OCI-M2 (cell line): ENCODE data around the gene PTPN1.
"Not testable (repeated sequence)": the region's sequence is repeated elsewhere in the genome, so short reads cannot be mapped to it uniquely, and the experiment has no call there.

Experiments
- DNase-seq: peaks from one replicate; lab custom pipeline; 2025; ENCODE audit not compliant: unreplicated experiment; lab: John Stamatoyannopoulos, UW

Gene PTPN1

DNA sequence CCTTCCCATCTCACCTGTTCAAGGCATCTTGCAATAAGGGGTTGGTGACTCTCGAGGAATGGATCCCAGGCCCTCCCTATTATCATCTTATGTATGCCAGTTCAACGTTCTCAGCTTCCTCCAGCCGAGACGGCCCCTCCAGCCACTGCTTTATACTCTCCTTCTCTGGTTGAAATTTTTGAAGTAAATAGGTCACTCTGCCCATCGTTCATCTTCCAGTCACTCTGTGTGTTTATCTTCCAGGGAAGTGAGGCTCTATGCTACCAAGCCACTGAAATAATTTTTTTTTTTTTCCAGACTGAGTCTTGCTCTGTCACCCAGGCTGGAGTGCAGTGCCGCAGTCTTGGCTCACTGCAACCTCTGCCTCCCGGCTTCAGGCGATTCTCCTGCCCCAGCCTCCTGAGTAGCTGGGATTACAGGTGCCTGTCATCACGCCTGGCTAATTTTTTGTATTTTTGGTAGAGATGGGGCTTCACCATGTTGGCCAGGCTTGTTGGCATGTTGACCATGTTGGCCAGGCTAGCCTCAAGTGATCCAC is 17.0 kb downstream of the PTPN1 start:
- no peak for DNase-seq

DNA sequence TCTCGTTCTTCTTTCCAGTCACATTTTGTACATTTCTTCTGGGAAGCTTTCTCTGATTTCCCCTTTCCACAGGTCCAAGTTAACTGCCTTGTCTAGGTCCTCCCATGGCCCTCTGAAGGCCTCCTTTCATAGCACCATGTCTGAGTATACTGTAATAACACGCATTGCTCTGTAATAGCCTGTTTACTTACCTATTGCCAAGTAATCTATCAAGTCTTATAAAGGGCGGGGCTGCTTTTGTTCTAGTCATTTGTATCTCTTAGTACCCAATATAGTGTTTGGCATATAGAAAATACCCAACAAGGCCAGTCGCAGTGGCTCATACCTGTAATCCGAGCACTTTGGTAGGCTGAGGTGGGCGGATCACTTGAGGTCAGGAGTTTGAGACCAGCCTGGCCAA is 17.9 kb downstream of the PTPN1 start:
- DNase-seq, result no peak

DNA sequence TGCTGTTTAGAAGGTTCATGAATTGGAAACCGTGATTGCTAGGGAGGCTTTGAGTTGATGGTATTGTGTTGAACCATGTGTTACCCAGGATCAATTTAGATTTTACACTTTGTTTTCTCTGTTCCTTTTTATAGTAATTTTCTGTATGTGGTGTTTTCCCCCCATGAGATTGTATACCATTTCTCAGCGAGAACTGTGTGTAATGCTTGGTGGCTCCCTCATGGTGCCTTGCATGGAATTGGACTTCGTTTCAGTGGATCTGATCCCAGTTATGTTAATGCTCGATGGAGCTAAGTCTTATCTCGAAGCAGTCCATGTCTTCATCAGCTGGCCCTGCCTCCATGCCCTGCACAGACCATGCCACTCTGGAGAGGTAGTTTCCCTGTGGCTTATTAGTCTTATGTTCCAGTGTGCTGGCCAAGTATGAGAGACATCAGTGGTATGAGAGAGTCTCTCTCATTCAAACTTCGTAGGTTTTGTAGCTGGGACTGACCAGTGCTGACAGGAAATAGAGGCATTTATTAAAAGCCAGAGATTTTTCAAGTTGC is 18.7 kb downstream of the PTPN1 start:
- no peak for DNase-seq

DNA sequence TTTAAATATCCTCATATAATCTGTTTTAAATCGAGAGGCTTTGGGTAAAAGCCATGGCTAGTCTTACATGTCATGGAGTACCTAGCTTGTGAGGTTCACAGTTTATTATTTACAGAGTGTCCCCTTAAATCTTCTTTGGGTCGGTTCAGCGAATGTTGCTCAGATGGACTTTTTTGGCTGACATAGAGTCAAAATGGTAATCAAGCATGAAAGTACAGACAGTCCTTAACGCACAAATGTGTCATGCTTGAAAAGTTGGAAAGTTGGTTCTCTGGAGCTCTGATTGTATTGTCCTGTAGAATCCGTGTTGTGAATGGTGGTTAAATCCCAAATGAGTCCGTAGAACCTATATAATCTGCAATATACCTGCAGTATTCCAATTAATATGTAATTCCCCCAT is 22.0 kb downstream of the PTPN1 start:
- DNase-seq, result no peak

DNA sequence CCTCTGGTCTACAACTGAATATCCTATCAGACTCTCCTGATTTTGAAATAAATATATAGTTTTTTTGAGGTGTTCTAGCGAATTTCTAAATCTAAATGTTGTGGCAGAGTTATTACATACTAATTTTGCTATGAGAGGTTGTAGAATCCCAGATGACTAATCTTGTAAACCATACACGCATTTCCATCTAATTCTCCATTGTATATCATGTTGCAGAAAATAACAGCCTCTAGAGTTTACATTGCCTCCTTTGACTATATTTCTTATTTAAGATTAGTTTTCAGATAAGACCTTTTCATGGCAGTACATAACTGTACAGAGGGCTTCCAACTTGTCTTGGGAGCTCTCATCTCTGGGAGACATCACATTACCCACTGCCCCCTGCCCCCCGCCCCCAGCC is 22.9 kb downstream of the PTPN1 start:
- DNase-seq, result no peak

DNA sequence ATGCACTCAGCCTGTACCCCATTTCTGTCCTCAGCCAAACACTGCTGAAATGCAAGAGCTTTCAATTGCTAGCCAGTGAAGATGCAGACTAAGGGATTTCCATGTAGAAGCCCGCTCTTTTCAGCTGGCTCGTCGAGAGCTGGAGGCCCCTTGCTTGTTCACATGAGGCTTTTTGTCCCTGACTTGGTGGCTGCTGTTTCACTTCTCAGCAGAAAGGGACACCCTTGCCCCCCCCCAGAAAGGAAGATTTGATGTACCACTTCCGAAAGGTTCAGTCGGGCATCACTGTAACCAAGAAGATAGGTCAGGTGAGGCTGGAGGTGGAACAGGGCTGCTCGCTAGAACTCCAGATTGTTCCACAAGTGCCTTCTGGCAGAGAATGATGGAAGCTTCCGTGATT is 23.3 kb downstream of the PTPN1 start:
- DNase-seq, result no peak

DNA sequence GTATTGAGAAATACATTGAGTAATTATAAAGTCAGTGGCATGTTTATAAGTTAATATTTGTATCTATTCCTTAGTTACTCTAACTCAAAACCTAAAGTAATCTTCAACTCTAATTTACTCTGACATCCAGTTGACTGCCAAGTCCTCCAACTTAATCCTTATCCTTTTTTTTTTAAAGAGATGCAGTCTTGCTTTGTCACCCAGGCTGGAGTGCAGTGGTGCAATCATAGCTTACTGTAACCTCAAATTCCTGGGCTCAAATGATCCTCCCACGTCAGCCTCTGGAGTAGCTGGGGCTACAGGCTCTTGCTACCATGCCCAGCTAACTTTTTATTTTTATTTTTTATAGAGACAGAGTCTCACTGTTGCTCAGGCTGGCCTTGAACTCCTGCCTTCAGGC is 24.4 kb downstream of the PTPN1 start:
- DNase-seq, result no peak

DNA sequence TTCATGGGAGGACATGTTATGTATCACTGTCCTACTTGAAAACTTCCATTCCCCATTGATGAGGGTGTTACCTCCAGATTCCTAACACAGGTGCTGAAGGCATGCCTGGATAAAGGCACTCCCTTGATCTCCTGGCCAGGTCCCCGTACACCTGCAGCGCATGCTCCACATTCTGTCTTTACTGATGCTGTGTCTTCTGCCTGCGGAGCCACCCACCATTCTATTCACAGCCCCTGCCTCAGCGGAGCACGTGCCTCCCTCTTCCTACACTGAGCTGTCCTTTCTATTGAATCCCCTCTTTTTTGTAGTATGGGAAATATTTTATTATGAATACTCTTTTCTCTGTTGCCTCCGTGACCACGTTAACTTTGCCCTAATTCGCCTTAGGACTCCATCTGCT is 25.0 kb downstream of the PTPN1 start:
- DNase-seq, result no peak

DNA sequence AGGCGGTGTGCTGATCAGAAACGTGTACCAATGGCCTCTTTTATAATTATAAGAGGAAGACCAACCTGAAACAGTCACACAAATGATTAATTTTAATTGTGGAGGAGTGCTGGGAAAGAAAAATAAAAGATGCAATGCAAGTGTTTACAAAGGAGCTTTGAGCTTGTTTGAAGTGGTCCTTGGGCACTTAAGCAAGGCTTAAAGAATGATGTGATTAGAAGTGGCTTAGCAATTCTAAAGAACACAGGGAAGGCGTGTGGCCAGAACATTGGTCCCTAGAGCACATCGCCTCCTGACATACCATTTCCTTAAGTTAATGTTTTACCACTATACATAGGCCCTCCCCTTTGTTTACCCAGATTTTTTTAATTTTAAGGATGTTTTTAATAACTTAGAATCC is 26.1 kb downstream of the PTPN1 start:
- no peak for DNase-seq

DNA sequence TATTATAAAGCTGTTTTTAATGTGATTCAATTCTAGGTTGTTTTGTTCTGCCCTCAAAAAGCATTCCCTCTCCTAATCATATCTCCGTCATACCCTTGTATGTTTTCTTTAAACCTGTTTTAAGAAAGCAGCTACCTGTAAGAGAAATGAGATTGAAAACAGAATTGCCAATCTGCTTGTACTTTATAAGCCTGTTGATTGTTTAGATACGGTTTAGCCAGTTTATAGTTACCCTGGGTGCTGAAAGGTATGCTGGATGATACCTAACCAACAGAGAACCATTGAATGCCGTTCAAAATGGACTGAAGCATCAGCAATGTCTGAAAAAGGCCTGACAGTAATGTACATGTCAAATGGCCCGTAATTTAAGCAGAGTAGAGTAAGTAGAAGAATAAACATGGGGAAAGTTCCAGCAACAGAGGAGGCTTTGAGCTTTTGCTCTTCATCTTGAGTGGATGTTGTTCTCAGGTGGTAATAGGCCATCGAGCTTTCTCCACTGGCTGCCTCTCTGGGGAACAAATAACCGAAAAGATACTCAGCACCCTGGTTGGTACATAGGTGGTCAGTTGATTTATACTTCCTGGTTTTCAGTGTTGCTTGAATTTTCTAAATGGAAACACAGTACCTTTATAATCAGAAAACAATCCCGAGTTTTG is 27.5 kb downstream of the PTPN1 start:
- DNase-seq, result no peak

DNA sequence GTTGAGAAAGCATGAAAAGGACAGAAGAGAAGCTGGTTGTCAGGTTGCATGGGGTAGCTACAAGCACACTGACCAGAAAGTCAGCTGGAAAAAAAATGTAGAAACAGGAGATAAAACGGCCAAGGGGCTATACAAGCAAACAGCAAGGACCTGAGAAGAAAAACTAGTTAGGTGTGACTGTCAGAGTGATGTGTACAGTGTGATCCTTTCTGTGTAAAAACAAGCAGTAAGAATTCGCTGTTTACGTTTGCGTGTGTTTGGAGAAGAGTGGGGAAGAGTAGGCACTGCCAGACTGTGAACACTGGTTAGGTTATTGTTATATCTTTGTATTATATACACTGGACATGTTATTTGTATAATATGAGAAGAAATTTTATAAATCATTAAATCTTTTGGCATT is 28.1 kb downstream of the PTPN1 start:
- no peak for DNase-seq

DNA sequence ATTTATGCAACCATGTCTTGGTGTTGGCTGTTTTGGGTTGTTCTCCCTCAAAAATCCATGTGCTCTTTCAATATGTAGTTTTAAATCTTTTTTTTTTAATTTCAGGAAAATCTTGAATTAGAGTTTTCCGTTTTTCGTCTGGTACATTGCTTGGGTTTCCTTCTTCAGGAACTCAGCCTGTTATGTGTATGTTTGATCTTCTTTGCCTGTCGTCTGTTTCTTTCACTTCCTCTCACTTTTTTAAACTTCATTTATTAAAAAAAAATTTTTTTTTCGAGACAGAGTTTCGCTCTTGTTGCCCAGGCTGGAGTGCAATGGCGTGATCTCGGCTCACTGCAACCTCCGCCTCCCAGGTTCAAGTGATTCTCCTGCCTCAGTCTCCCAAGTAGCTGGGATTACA is 29.6 kb downstream of the PTPN1 start:
- not testable (repeated sequence) for DNase-seq

DNA sequence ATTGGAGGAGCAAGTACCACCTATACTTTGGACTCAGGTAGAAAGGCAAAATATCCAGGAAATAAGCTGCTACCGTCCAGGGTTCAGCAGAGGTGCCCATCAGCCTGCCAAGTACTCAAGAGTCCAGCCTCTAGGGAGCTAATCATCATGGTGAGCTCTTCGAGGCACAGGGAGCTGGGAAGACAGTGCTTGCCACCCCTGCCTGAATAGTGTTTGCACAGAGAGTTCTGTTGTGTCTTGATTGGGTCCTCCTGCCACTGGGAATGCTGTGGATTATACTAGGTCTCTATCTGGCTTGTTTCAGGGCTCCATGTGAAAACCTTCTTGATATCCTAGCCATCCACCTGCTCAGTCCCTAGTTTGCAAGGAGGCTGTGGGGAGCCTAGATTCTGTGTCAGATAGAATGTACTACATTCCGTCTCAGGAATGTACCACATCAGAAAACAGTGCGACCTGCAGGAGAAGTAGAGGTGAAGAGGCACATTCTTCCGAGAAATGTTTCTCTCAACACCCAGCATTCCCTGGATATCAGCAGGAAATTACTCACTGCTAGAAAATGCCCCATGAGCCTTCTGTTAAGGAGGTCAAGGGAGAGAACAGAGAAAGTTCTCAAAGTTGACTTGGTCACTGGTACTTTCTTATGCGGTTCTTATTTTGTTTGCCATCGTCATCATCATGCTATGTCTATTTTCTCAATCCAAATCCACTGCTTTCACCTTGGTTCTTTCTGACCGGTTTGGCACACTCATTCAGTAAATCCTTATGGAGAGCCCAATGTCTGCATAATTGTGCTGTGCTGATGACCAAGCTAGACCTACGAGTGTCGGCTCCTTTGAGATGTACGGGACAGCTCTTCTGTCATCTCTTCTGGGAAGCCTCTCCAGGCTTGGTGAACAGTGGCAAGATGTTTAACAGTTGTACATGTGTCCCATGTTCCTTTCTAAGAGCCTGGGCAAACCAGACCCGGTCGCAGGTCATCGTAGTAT is 30.7 kb downstream of the PTPN1 start:
- no peak for DNase-seq

DNA sequence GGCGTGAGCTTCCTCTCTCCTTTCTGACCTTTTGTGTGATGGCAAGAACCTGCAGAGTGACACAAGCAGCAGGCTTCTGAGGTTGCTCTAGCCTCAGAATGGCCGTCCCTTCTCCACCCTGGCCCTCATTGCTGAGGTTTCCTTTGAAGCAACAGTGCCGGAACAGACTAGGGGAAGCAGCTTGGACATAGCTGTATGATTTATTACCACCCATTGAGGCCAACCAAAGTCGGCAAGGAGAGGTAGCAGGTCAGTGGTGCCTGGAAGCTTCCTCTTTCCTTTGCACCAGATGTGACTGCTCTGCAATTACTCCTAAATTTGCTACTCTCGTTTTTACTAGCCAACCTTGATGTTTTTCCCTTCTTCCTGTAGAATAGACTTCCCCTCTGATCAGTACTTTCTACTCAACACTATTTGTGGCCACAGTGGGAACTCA is 31.4 kb downstream of the PTPN1 start:
- no peak for DNase-seq

DNA sequence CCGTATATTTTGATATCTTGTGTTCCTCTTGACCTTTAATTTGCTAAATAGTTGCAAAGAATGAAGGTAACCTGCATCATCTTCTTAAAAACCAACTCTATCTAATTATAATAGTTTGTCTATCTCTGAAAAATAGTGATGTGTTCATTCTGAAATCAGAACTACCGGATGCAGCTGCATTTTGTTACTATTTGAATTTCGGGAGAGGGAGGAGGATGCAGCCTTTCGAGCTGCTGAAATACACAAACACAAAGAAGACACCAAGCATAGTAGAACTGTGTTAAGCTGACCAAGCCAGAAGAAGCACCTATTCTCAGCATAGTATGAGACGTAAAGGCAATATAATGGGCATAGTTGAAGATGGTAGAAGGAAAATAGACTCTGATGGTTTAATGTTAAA is 33.1 kb downstream of the PTPN1 start:
- DNase-seq, result no peak

DNA sequence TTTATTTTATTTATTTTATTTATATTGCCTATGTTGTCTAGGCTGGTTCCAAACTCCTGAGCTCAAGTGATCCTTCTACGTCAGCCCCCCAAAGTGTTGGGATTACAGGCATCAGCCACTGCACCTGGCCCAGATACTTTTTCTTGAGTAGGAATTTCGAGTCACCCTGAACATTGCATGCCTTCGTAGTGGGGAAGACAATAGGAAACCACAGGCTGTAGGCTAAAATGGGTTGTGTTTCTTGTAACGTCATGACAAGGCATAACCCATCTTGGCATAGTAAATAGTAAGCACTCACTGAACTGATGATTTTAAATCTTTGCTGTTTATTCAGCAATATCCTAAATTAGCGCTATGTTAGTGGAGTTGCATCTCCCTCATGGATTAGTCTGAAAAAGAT is 34.9 kb downstream of the PTPN1 start:
- DNase-seq, result no peak

DNA sequence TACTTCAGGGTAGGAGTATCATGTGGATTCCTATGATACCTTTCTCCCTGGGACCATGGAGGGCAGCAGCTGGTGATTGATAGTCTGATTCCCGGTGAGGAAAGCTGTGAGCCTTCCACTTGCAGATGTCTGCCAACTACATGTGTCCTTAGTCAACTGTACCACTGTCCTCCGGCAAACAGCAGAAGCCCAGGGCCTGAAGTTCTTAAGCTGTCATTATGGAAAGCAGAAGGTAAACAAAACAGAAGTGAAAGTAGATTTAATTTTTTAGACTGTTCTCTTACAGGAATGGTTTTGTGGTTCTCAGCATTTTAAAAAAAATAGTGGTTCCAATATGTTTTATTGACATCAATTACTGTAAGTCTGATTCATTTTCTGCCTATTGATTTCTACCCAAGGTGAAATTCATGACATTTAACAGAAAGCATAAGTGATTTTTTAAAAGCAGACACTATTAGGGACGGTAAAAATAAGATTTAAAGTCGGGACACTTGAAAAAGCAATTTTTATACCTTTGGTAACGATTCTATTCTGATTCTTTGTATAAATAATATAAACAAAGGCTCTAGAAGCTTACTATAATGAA is 36.6 kb downstream of the PTPN1 start:
- DNase-seq, result no peak

DNA sequence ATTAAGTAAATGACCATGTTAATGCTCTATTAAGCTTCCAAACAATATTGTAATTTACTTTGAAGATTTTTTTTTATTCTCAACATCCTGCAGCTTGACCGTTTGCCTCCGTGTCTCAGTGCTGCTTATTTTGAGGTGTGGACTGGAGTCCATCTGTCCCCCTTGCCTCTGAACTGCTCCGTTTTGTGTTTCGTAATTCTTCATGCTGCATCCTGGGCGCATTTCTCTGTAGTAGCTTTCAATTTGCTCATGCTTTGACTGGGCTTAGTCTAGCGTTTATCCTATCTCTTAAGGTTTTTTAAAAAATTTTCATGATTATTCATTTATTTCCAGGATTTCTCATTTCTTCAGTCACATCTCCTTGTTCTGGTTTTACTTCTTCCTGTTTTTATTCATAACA is 37.8 kb downstream of the PTPN1 start:
- DNase-seq, result no peak

DNA sequence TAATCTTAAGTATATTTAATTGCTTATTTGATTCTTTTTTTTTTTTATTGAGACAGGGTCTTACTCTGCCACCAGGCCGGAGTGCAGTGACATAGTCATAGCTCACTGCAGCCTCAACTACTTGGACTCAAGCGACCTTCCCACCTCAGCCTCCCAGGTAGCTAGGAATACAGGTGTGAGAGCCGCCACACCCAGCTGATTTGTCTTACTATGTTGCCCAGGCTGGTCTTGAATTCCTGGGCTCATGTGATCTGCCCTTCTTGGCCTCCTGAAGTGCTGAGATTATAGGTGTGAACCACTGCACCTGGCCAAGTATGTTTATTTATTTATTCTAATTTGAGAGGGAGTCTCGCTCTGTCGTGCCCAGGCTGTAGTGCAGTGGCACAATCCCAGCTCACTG is 38.2 kb downstream of the PTPN1 start:
- DNase-seq, result no peak

DNA sequence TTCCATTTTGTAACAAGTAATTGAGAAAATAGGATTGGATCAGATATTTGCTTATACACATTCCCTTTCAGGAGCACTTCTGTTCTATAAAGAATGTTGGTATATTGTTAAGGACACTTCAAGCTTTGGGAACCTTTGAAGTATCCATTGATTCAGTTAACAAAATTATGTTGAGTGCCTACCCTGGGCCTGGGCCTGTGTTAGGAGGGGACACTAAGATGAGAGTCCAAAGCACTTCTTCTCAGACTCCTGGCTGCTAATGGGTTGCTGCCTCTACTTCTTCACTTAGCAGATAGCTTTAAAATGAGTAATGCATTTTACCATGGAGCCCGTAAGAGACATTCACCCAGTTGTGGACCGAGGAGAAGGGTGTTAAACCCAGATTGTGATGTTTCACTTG is 40.3 kb downstream of the PTPN1 start:
- no peak for DNase-seq

DNA sequence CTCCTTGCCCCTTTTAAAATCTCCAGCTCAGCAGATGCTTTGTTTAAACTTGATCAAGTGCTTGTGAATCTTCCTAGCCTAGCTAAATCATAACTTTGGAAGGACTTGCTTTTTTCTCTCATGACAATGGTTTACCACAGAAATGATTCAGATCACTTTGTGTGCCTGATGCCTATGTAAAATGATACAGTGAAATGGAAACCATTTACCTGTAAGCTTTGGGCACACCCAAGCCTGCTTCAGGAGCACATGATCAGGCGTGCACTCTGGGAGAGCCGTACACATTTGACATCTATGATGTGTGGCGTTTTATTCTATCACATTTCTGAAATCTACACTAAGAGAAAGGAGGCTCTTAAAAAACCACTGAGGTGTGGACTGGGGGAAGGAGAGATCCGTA is 41.1 kb downstream of the PTPN1 start:
- no peak for DNase-seq

DNA sequence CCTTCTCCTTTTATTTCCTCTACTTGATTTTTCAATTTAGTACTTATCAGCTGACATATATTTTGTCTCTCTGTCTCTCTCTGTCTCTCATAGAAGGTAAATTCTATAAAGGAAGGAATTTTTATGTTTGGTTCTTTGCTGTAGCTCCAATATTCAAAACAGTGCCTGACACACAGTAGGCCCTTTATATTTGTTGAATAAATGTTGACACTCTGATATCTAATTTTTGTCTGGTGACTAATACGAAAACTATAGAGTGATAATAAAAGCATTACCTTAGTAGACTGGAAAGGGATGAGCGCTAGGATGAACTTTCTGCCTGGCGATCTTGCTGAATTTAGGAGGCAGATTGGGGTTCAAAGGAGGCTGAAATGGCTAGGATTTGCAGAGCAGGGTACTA is 42.8 kb downstream of the PTPN1 start:
- DNase-seq, result no peak
